Right renal pelvis (tissue), 4 donors: ENCODE data around the gene WBP2. TPM values are rescaled to one million over a fixed set of nuclear protein-coding genes. Genes with fewer than 3 reads are reported as not detected.
A peak's percentile ranks its signal among the peaks of the same experiment; 100 is the strongest.

Source experiments
- DNase-seq, 4 donors: peaks; one replicate each; pipeline ENCODE4 v3.0.0-alpha.2; 2013; ENCODE audit warnings: low read depth in 4 of 4, low spot score in 3 of 4, missing footprints in 1 of 4
- polyA plus RNA-seq, 4 donors: library from polyadenylated mRNA; unstranded; fragments of 120-200 nt; gene quantifications; one replicate each; pipeline ENCODE4 v1.2.1, GENCODE V29; 2013; ENCODE audit not compliant: insufficient read length in 4 of 4

Gene WBP2
- 10 to 100 TPM; 77.5 to 95.7 (median 83.9) TPM for polyA plus RNA-seq

- DNase-seq: peak; percentile 98 to 100 (median 98)
Measured at GRCh38 chr17:75855310-75856061, at the start of gene WBP2. WBP2 (minus strand) TSS chr17:75855335; CDS start chr17:75855297, 38 bp downstream.

GRCh38 chr17:75902406-75902805, 47.3 kb upstream of the WBP2 start:
- DNase-seq: no peak

GRCh38 chr17:75901727-75902126, 46.6 kb upstream of the WBP2 start:
- DNase-seq: no peak

GRCh38 chr17:75900691-75901533, 45.8 kb upstream of the WBP2 start:
- DNase-seq: no peak

- DNase-seq: no peak
Measured at GRCh38 chr17:75899767-75900468, 44.8 kb upstream of the WBP2 start.

- no peak for DNase-seq
Measured at GRCh38 chr17:75899353-75899752, 44.2 kb upstream of the WBP2 start.

- no peak for DNase-seq
Measured at GRCh38 chr17:75898791-75899190, 43.7 kb upstream of the WBP2 start.

- no peak for DNase-seq
Measured at GRCh38 chr17:75898065-75898464, 42.9 kb upstream of the WBP2 start.

- no peak for DNase-seq
Measured at GRCh38 chr17:75897160-75898019, 42.3 kb upstream of the WBP2 start.

- no peak for DNase-seq
Measured at GRCh38 chr17:75896415-75897159, 41.5 kb upstream of the WBP2 start, which contains the start of gene TRIM65. TRIM65 (minus strand) TSS chr17:75896951; CDS start chr17:75896937, 14 bp downstream.

- no peak for DNase-seq
Measured at GRCh38 chr17:75895370-75896155, 40.4 kb upstream of the WBP2 start.

GRCh38 chr17:75894049-75894733, 39.1 kb upstream of the WBP2 start:
- DNase-seq: no peak

GRCh38 chr17:75893305-75894048, 38.3 kb upstream of the WBP2 start:
- no peak for DNase-seq

GRCh38 chr17:75892556-75893224, 37.6 kb upstream of the WBP2 start:
- no peak for DNase-seq

GRCh38 chr17:75891605-75892555, 36.7 kb upstream of the WBP2 start:
- DNase-seq: no peak
